NCI-H2196 (cell line): ENCODE measurements around the gene PHF21A.

Experiments used
- DNase-seq: peaks from one replicate; lab custom pipeline; 2025; ENCODE audit not compliant: unreplicated experiment; lab: John Stamatoyannopoulos, UW

The PHF21A gene

DNA sequence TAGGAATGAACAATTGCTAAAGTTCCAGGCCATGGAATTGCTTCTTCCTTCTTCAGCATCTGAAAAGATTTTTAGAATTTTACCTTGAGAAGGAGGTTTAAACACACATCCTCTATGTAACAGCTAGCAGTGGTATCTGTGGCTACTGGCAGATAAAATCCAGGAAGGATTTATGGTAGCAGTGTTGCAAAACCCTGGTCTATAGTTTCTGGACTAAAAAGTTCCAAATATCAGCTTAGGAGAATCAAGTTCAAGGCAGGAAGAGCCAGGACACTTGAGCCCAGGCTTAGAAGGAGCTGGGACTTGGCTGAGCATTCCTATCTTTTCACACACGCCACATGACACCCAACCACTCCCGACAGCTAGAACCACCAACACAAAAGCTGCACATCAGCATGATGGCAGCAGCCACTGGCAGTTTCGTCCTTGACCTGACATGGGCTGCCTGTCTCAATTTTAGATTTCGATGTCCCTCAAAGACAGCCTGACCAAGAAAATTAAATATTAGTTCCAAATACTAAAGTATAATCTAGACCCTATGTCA lies 184.7 kb downstream of the PHF21A start:
- DNase-seq, result no peak

DNA sequence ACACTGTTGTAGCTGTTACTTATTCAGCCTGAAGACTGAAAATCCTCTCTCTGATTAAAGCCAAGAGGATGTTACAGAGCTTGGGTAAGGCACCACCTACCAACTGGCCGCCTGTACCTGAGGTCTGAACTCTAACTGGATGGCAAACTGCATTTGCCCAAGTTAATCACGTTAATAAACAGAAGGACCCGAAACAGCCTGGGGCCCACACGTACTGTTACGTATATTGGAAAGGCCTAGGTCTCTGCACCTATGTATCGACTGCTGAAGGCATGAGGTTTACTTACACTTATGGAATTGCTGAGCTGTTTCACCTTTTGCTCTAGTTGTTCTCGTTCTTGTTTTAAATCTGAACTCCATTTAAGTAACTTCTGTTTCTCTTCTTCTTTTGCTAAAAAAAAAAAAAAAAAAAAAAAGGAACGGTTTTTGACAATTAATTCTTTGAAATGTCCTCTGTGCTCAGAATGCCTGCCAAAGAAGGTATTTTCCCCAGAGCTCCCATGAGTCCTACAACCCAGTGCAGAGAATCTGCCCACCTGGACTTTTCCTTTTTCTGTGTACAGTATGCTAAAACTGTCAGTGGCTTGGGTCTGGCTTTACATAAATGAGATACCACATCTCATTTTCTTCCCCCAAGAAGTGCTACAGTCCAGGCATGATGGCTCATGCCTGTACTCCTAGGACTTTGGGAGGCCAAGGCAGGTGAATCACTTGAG lies 185.7 kb downstream of the PHF21A start:
- DNase-seq, result no peak

DNA sequence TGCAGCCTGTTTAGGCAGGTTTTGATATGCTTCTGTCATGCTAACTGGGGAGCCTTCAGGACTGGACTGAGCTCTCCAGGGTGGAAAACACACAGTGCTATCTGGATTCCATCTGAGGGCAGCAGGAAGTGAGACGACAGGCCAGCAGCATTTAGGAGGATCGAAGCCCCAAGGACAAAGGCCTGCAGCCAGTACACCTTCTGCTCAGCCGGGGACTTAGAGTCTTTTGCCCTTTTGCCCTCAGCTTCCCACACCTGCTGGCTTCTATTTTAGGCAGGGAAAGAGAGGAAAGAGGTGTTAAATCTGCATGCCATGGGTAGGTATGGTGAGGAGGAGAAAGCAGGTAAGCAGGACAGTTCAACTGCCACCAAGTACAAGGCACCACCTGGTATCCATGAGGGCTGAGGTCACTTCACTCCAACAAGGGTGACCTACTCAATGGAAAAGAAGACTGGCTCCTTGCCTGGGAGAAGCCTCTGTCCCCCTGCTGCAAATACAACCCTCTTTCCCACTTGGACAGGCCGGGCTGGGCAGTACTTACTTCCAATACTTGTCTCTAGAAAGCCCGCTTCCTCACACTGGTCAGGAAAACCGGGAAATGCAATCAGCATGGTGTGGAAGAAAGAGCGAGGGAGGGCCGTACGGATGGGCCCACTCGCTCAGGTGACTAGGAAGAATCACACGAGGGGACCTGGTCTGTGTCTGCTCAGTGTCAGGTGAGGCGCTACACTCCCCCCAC lies 186.5 kb downstream of the PHF21A start:
- no peak for DNase-seq

DNA sequence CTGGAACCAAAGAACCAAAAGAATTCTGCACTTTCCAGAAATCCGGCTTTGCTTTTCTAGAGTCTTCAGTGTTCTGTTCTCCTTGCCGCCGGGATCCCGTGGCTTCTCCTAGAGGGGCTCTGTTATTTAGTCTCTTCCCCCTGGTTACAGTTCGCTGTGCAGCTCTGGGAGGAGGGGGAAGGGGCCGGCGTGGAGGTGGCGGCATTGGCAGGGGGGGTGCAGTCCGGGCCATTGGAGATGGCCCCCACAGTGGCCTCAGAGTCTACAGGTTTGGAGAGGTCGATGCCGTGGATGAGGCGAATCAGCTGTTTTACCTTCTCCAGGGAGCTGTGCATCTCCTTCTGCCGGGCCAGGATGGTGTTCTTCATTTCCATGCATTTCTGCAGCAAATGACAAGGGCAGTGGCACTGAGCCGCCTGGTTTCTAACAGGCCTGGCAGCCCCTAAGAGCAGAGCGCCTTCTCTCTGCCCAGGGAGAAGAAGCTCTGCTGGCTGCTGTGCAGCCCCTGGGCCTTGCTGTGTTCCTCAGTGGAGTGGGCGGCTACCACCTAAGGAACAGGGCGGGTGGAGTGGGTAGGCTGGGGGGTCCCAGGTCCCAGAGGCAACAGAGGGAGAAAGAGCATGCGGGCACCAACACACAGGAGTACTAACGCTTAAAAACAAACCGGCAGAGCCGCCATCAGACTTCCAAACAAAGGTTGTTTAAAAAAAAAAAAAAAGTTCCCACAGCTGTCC lies 187.2 kb downstream of the PHF21A start:
- DNase-seq, result no peak

DNA sequence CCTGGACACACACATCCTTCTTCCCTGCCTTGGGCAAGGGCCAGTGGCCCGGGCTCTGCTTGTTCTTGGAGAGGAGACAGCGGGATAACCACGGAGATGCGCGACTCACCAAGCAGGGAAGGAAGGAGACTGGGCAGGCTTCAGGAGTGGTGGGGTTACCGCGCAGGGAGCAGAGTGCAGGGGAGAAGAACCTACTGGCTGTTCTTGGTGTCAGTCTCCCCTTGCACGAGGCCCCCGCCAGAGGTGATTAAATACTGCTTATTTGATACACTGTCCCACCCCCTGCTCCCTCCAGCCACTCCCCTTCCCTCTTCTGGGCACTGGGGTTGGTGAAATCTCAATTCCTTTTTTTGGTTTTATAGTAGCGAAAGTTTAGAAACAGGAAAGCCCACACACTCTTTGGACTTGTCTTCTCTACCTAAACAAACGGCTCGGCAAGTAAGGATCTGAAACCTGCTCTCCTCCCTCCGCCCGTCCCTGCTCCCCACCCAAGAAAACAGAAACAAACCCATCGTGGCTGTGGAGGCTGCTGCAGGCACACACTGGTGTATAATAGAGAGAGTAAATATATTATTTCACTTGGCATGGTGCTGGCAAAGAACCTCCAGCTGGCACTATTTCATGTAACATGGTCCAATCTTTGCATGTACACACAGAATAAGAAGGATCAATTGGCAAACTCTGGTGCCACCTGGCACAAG lies 188.0 kb downstream of the PHF21A start:
- DNase-seq, result no peak

DNA sequence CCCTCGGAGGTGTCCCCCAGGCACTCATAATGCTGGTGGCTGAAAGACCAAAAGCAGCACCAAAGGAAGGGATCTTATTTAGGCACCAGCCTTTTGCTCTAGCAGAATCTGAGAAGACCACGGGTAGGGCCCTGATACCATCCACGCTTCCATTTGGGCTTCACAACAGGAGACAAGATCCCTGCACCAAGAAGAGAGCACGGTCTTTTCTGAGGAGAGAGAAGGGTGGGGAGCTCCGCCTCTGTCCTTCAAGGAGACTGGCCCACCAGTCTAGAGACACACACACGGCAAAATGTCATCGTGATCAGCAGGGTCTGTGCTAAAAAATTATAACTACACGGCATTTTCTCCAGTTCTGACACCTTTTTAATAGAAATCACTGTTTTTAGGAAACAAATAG lies 189.0 kb downstream of the PHF21A start:
- DNase-seq, result no peak

DNA sequence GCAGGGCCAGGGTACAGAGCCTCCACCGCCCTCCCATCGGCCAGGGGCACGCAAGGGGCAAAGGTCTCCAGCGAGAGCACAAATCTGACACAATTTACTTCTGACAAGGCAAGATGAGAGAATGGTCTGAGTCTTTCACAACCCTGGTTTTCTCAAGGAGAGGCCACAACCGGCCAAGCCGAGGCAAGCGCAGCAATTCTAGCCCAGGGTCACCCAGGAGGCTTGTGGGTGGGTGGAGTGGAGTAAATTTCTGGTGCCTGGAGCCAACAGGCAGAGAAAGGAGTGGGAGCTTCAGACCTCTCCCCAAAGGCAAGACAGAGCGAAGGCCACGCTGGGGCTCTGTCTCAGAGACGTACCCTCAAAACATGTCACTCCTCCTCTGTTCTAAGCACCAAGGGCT lies 189.5 kb downstream of the PHF21A start:
- DNase-seq, result no peak

DNA sequence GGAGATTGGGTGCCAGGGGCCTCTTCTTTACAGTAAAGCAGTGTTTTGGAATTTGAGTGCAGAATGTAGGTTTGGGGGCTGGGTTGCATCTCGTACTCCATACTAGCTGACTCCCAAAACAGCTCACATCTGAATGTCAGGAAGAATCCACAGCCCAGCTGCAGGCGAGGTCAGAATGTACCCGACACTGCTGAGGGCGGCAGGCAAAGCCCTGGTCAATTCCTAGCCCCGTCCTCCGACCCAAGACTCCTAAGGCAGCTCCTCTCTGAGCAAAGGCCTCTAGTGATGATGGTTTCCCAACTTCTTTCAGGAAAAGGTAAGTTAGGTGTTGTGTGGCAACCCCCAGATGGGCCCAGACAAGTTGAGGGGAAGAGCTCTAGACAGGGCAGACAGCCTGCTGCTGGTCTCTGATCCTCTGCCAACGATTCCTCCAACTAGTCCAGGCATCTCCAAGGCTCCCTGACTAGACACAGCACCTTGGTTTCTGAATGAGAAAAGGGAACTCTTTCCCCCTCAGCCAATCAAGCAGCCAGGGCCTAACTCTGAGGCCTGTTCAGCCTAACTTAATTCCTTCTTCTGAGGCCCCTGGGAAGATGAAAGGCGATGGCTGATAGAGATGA lies 190.2 kb downstream of the PHF21A start:
- no peak for DNase-seq

DNA sequence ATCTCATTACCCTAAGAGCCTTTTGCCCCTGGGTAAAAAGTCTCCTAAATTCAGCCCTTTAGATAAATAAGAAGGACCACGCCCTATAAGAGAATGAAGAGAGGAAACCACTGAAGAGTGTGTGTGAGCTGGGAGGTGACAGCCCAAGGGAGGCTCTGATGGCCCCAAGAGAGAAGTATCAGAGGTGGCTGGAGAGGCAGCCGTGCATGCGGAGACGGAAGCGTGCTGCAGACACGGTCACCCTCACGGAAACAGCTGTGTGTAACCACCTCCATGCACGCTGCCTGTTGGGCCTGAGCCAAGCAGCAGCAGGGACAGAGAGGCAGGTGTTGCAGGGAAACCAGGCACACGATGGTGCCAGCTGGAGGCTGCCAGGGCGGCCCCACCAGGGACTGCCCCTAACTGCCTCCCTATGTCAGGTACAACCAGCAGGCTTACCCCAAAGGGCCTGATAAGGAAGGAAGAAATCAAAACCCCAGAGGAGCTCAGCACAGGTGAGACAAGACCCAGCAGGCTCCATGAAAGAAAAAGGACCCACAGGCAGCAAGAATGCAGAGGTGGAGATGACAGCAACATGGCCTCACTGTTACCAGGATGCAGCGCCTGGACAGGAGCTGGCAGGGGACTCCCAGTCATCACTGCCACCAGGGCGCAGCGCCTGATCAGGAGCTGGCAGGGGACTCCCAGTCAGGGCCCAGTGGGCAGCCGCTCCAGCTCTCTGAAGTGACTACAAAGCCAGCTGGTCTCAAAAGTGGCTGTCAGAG lies 191.0 kb downstream of the PHF21A start:
- DNase-seq, result peak; percentile 84

DNA sequence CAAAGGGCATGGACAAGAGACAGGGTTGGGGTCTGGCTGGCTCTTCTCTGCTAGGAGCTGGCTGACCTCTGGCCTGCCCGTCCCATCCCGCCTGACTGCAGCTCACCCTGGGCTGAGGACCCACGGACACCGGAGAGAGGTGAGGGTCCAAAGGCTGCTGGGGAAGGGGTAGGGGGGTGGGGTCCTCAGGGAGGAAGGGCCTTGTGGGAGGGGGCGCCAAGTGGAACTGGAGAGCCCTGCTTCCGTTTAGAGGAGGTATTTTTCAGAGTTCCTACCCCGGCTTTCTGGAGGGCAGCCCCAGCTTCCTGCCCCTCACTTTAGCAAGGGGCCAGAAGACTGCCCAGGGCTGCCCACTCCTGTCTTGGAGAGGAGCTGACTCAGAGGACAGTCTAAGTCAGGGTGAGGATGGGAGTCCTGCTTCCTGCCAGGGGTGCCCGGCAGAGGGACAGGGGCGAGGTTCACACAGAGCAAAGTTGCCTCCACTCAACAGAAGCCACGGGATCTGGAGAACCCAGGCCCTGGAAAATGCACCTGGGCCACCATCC lies 191.7 kb downstream of the PHF21A start:
- DNase-seq, result no peak

DNA sequence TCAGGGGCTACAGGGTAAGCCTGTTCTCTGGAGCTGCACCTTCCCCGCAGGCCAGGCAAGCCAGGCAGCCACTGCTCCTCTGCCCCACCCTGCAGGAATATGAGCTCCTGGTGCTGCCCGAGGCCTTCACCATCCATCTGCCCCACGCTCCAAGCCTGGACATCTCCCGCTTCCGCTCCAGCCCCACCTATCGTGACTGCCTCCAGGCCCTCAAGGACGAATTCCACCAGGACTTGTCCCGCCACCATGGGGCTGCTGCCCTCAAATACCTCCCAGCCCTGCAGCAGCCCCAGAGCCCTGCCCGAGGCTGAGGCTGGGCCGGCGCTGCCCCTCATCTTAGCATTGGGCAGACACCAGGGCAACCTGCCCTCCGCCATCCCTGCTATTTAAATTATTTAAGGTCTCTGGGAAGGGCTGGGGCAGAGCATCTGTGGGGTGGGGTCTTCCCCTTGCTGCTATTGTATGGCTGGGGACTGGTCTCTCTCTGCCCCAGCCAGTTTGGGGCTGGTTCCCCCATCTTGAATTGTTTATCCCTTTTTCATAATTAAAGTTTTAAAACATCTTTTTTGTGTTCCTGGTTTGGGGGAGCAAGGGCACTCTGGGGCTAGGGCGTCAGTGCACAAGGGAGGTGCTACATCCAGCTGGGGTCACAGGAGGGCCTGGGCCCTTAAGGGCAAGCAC lies 192.6 kb downstream of the PHF21A start:
- no peak for DNase-seq

DNA sequence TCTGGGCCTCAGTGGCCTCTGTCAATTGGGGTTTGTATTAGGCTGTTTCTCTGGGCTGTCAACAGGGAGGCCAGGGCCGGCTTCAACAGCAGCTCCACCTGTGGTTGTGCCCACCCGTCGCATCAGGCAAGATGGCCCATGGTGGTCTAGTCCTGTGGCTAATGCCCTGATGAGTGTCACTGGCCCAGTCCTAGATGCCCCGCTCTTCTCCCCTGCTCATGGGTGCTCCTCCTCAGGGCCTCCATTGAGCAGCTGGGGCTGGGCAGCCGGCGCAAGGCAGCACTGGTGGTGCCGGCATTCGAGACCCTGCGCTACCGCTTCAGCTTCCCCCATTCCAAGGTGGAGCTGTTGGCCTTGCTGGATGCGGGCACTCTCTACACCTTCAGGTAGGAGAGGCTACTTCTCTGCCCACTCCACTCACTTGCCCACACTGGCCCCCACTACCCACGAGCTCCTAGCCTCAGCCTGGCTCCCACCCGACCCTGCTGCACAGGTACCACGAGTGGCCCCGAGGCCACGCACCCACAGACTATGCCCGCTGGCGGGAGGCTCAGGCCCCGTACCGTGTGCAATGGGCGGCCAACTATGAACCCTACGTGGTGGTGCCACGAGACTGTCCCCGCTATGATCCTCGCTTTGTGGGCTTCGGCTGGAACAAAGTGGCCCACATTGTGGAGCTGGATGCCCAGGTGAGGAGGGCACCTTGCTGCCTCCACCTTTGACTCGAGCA lies 193.4 kb downstream of the PHF21A start:
- no peak for DNase-seq

DNA sequence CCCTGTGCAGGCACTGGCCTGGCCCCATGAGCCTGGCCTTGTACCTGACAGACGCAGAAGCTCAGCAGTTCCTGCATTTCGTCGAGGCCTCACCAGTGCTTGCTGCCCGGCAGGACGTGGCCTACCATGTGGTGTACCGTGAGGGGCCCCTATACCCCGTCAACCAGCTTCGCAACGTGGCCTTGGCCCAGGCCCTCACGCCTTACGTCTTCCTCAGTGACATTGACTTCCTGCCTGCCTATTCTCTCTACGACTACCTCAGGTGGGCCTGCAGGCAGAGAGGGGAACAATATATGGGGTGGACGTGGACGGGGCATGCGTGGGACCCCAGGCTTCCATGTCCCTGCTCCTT lies 193.9 kb downstream of the PHF21A start:
- no peak for DNase-seq

DNA sequence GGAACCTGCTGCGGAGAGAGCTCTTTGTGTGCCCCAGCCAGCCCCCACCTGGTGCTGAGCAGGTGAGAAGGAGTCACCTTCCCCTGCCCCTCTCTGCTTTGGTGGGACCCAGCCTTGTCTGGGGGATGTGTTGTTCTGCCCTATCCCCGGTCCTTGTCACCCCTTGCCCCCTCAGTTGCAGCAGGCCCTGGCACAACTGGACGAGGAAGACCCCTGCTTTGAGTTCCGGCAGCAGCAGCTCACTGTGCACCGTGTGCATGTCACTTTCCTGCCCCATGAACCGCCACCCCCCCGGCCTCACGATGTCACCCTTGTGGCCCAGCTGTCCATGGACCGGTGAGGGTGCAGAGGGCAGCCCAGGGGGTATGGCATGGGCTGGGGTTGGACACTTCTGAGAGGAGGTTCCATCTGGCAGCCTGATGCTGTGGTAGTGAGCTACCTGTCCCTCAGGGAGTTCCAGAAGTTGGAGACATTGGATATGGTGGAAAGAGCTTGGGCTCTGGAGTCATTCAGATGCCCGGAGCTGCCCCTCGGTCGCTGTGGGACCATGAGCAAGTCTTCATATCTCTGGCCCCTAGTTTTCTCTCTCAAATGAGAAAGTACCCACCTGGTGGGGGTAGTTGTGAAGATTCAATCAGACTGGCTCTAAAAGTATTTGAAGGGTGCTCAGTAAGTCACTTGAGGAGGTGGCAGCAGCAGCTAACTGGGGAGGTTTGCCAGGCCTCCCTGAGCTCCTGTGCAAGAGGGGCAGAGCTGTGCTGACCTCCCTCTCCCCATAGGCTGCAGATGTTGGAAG lies 194.5 kb downstream of the PHF21A start:
- no peak for DNase-seq

DNA sequence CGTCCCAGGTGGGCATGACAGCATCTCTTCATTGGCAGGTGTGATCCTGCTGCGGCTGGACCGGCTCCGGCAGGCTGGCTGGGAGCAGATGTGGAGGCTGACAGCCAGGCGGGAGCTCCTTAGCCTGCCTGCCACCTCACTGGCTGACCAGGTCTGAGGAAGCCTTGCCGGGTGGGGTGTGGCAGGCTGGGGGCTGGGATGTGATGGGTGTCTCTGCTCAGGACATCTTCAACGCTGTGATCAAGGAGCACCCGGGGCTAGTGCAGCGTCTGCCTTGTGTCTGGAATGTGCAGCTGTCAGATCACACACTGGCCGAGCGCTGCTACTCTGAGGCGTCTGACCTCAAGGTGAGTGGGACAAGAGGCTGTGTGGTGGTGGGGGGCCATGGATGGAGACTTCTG lies 195.3 kb downstream of the PHF21A start:
- DNase-seq, result no peak

DNA sequence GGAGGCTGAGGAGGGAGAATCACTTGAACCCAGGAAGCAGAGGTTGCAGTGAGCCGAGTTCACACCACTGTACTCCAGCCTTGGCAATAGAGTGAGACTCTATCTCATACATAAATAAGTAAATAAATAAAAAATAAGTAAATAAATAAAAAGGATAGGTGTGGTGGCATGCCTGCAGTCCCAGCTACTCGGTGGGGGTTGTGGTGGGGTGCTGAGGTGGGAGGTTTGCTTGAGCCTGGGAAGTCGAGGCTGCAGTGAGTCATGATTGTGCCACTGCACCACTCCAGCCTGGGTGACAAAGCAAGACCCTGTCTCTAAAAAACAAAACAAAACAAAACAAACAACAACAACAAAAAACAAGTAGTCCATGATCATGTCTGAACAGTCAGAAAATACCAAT lies 195.7 kb downstream of the PHF21A start:
- no peak for DNase-seq

DNA sequence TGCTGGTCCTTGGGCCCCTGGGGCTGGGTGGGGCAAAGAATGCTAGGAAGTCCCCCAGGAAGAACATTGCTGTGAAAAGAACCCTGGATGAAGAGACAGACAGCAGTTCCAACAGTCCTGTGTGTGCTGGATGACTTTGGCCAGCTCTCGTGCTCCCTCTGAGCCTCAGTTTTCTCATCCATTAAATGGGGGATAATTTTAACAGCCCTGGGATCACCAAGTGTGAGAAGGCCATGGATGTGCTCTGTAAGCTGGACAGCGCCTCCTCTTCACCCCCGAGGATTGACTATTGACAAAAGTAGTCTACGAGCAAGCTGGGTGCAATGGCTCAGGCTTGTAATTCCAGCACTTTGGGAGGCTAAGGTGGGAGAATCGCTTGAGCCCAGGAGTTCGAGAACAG lies 196.3 kb downstream of the PHF21A start:
- no peak for DNase-seq
